Measurements from ENCODE around the gene MTO1. TPM values are rescaled to one million over a fixed set of nuclear protein-coding genes. Genes with fewer than 3 reads are reported as not detected.

Gene MTO1
- total and polyA plus RNA-seq, 2 of the 4 experiments (the other 2 are of a cell fraction) = 15.0 to 39.8 TPM

- intact Hi-C loops (cut with micrococcal nuclease) = no loop called here
- ATAC-seq (ENCODE audit: low read depth) (no peak), DNase-seq (no peak)
- Histone ChIP-seq H3K27me3 (ENCODE audit: control insufficient read depth, insufficient read depth, low read length) (no peaks in the 10 kb centered on the region), H3K18ac (ENCODE audit: low read depth, low read length) (no peak overlapping the region), H3K36me3 (ENCODE audit: control insufficient read depth, insufficient read depth, low read length) (peaks cover 46% of the 10 kb centered on the region), H2BK120ac (ENCODE audit: low read depth, low read length) (no peak overlapping the region), H2AK9ac (replicated peaks; ENCODE audit: low read depth, low read length, poor library complexity) (no peak overlapping the region), H3K9ac (ENCODE audit: low read depth, low read length) (no peak overlapping the region), H2BK15ac (ENCODE audit: low read depth, low read length) (no peak overlapping the region), H3K14ac (replicated peaks; ENCODE audit: low read depth, low read length) (no peak overlapping the region), H2AK5ac (ENCODE audit: low read depth, low read length) (no peak overlapping the region), H4K20me1 (ENCODE audit: insufficient read depth, low read length) (no peaks in the 10 kb centered on the region), H3K4me2 (ENCODE audit: low read depth, low read length) (no peak overlapping the region), H3K4ac (ENCODE audit: low read depth, low read length) (no peak overlapping the region), H2BK20ac (ENCODE audit: low read depth, low read length) (no peak overlapping the region), H4K8ac (ENCODE audit: low read depth in 2 of 2, low read length in 2 of 2) (no peak overlapping the region), H3K9me1 (ENCODE audit: insufficient read depth, low read length) (no peaks in the 10 kb centered on the region), H4K5ac (ENCODE audit: low read depth, low read length) (no peak overlapping the region), H3K27ac (ENCODE audit: insufficient read depth, low read length) (no peak overlapping the region), H3K79me1 (ENCODE audit: low read depth in 1 of 2, low read length in 2 of 2) (peaks cover 0 to 5% of the 10 kb centered on the region in 2 experiments; a peak in 1 of 4 replicates), H2BK5ac (ENCODE audit: low read depth, low read length, poor library complexity, severe bottlenecking) (no peak overlapping the region), H3K23ac (ENCODE audit: low read depth, low read length) (no peak overlapping the region), H3K4me1 (ENCODE audit: control insufficient read depth, insufficient read depth, low read length) (no peaks in the 10 kb centered on the region), H3K9me3 (ENCODE audit: control insufficient read depth, insufficient read depth, low read length) (no peaks in the 10 kb centered on the region), H4K91ac (ENCODE audit: insufficient read depth, low read depth, low read length) (no peak overlapping the region), H2AFZ (replicated peaks; ENCODE audit: low read length, poor library complexity) (no peak overlapping the region), H3K56ac (ENCODE audit: extremely low read depth, insufficient read depth, low read length) (no peak overlapping the region), H3K4me3 (ENCODE audit: insufficient read depth, low read depth, low read length) (no peak overlapping the region)
- WGBS, 2 experiments (ENCODE audit: extremely low coverage in 2 of 2, insufficient read length in 1 of 2) = no CpG with 5 or more reads among the region's 2 CpGs
- ChIA-PET POLR2A (ENCODE audit: unreplicated experiment) (no interaction called here), CTCF (no interaction called here)
- no TSS peak for BruUV-seq (replicated peaks)
- no peak for TF ChIP-seq SMC3 (IDR thresholded peaks at IDR 0.05; ENCODE audit: low read depth, low read length)
- TF ChIP-seq RFX5 (IDR thresholded peaks at IDR 0.05; ENCODE audit: low read depth, low read length) = no peak
- no peak for TF ChIP-seq RCOR1 (IDR thresholded peaks at IDR 0.05; ENCODE audit: insufficient replicate concordance, low read length)
- TF ChIP-seq, protein P1, sequence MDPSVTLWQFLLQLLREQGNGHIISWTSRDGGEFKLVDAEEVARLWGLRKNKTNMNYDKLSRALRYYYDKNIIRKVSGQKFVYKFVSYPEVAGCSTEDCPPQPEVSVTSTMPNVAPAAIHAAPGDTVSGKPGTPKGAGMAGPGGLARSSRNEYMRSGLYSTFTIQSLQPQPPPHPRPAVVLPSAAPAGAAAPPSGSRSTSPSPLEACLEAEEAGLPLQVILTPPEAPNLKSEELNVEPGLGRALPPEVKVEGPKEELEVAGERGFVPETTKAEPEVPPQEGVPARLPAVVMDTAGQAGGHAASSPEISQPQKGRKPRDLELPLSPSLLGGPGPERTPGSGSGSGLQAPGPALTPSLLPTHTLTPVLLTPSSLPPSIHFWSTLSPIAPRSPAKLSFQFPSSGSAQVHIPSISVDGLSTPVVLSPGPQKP (IDR thresholded peaks at IDR 0.05; ENCODE audit: borderline replicate concordance, low read depth, low read length) = no peak
- no peak for TF ChIP-seq BHLHE40 (IDR thresholded peaks at IDR 0.05; ENCODE audit: low read depth, low read length)
- TF ChIP-seq POLR2A (IDR thresholded peaks at IDR 0.05; ENCODE audit: low read depth, low read length) = no peak
- TF ChIP-seq RAD21 (IDR thresholded peaks at IDR 0.05; ENCODE audit: low read length) = no peak
- TF ChIP-seq MAZ (IDR thresholded peaks at IDR 0.05; ENCODE audit: borderline replicate concordance, low read depth, low read length) = no peak
- no peak for TF ChIP-seq MAFK (IDR thresholded peaks at IDR 0.05; ENCODE audit: low read depth, low read length)
- TF ChIP-seq USF2 (IDR thresholded peaks at IDR 0.05; ENCODE audit: low read depth, low read length) = no peak
- no peak for TF ChIP-seq CHD1 (IDR thresholded peaks at IDR 0.05; ENCODE audit: low read depth, low read length)
- TF ChIP-seq MXI1 (IDR thresholded peaks at IDR 0.05; ENCODE audit: borderline replicate concordance, low read depth, low read length) = no peak
- TF ChIP-seq, protein P2, sequence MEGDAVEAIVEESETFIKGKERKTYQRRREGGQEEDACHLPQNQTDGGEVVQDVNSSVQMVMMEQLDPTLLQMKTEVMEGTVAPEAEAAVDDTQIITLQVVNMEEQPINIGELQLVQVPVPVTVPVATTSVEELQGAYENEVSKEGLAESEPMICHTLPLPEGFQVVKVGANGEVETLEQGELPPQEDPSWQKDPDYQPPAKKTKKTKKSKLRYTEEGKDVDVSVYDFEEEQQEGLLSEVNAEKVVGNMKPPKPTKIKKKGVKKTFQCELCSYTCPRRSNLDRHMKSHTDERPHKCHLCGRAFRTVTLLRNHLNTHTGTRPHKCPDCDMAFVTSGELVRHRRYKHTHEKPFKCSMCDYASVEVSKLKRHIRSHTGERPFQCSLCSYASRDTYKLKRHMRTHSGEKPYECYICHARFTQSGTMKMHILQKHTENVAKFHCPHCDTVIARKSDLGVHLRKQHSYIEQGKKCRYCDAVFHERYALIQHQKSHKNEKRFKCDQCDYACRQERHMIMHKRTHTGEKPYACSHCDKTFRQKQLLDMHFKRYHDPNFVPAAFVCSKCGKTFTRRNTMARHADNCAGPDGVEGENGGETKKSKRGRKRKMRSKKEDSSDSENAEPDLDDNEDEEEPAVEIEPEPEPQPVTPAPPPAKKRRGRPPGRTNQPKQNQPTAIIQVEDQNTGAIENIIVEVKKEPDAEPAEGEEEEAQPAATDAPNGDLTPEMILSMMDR (conservative IDR thresholded peaks at IDR 0.05; ENCODE audit: low read depth, low read length) = no peak
- no peak for TF ChIP-seq CEBPB (IDR thresholded peaks at IDR 0.05; ENCODE audit: low read depth, low read length)
- no peak for TF ChIP-seq NFE2L2 (IDR thresholded peaks at IDR 0.05; ENCODE audit: low read depth, low read length)
- in situ Hi-C loops (cut with MboI; ENCODE audit: low sequenced_read_pairs) = no loop called here
- dilution Hi-C loops (cut with HindIII; ENCODE audit: low sequenced_read_pairs, unreplicated experiment) = no loop called here
Observed at GRCh38 chr6:73471686-73472290, 10.3 kb downstream of the MTO1 start.

All from IMR-90 (cell line).